CD4-positive, alpha-beta T cell treated with Interleukin-2 at 100 ng/mL for 4 hours (primary cell): Measurements from ENCODE around the gene CCDC92B.
"Not testable (repeated sequence)": the region's sequence is repeated elsewhere in the genome, so short reads cannot be mapped to it uniquely, and the experiment has no call there.

Experiments used
- DNase-seq: peaks from one replicate; pipeline ENCODE4 v3.0.0-alpha.2; 2020; ENCODE audit warnings: low spot score

Gene CCDC92B

GRCh38 chr17:2749058-2749783 lies at the start of gene CCDC92B:
Gene CCDC92B, minus strand, starts transcription at chr17:2749652. Its CDS starts 14,507 bp downstream, at chr17:2735145.
- no peak for DNase-seq

DNA sequence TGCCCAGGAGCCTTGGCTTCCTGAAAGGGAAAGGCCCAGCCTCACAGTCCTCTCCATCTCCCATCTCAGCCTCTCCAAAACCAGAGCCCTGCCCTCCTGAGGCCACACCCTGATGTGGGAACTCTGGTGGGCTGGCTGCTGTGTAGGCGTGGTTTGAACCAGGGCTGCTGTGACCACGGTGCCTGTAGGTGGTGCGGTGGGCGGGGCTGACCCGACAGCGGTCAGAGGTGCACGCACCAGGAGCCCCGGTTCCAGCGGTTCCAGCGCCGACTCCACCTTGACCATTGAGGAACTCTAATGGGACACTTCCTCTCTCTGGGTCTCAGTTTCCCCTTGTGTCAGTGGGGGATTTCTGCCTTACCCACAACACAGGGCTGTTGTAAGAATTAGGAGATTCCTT lies 49.2 kb upstream of the CCDC92B start:
- no peak for DNase-seq

GRCh38 chr17:2798188-2798587 lies 48.7 kb upstream of the CCDC92B start:
- DNase-seq: no peak

GRCh38 chr17:2797637-2798036 lies 48.2 kb upstream of the CCDC92B start:
- DNase-seq: no peak

- DNase-seq: no peak
Observed at GRCh38 chr17:2797226-2797625, 47.8 kb upstream of the CCDC92B start.

DNA sequence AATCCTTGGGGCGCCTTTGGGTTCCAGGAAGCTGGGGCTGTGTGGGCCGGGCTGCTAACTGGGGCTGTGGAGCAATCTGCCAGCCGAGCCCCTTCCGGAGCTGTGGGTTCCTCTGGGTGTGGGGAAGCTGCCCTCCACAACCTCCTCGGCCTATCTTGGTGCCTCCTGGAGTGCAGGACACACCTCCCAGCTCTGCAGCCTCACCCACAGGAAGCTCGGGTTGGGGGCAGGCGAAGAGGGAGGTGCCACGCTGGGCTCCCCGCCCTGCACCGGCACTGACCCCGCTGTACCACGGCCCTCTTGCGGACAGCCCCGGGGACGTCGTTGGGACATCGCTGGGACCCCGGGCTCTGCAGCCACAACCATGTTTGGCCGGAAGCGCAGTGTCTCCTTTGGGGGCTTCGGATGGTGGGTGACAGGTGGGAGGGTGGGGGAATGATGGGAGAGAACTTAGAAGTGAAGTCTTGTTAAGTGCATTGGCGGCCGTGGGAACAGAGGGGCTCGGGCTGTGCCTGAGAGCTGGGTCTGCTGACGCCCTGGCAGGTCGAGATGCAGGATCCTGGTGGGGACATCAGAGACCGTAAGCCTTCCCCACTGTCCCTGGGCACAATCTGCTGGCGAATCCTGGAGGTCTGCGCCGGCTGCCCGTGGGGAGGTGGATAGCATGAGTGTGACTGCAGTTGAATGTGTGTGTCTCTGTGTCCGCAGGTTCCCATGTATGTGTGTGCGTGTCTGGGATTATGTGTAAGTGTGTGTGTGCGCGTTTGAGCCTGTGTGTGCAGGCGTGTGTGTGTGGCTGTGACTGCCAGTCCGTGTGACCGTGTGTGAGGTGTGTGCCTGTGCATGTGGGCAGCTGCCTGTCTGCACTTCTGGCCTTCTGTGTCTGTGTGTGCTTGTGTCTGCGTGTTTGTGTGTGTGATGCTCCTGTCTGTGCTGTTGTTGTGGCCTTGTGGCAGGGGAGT lies 47.0 kb upstream of the CCDC92B start, which contains the start of gene RAP1GAP2:
Gene RAP1GAP2, plus strand, starts transcription at position 275 of the 962 bp plus-strand sequence. Its CDS starts 90 bp downstream, at position 365.
- DNase-seq: peak; percentile 80

- no peak for DNase-seq
Observed at GRCh38 chr17:2795441-2796163, 46.1 kb upstream of the CCDC92B start.

- DNase-seq: no peak
Observed at GRCh38 chr17:2794111-2794803, 44.8 kb upstream of the CCDC92B start.

DNA sequence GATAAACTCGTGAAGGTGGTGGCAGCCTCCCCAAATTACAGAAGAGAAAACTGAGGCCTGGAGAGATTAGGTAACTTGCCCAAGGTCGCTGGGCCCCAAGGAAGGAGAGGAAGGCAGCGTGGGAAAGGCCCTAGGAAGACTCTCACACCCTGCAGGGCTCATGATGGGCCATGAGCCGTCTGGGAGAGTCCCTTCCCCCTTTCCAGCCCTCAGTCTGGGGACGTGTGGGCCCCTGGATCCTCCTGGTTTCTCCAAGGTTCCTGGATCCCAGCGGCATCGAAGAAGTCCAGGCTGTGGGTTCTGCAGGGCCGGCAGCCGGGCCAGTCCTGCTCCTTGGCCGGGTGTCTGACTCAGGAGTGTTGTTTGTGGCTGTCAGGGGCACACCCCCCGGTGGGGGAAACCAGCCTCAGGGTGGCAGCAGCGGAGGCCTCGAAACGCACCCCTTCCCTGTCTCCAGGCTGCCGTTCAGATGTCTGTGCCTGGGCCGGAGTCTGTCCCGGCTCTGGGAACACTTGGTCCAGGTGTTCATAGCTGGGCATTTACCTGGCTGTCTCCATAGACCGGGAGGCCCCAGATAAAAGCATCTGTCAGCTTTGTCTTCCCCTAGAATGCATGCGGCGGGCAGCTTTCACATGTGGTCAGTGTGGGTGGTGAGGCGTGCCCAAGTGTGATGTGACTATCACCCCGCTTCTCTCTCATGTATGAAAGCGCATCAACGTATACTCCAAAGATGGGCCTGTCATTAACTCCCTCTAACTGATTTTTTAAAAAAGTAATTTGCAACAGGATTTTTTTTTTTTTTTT lies 43.1 kb upstream of the CCDC92B start:
- peak; percentile 72 for DNase-seq

DNA sequence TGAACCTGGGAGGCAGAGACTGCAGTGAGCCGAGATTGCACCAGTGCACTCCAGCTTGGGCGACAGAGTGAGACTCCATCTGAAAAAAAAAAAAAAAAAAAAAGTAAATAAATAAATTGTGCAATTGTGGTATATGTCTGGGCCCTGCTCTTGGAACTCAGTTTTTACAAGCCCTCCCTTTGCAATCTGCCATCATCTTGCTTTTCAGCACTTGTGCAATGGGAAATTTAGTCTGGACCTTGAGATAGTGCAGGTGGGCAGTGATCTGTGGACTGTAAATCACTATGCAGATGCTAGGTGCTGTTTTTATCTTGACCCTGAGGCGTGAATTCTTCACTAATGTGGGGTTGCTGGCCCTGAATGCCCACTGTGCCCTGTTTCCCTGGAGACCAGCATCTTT lies 40.2 kb upstream of the CCDC92B start:
- DNase-seq: no peak

- peak; percentile 93 for DNase-seq
Observed at GRCh38 chr17:2786176-2786881, 36.9 kb upstream of the CCDC92B start.

DNA sequence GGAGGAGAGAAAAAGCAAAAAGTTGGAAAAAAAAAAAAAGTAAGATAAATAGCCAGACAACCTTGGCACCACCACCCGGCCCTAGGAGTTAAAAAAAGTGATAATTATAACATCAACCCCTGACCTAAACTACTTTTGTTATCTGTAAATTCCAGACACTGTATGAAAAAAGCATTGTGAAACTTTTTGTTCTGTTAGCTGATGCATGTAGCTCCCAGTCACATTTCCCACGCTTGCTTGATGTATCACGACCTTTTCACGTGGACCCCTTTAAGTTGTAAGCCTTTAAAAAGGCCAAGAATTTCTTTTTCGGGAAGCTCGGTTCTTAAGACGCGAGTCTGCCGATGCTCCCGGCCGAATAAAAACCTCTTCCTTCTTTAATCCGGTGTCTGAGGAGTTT lies 35.9 kb upstream of the CCDC92B start:
- not testable (repeated sequence) for DNase-seq

GRCh38 chr17:2784864-2785263 lies 35.4 kb upstream of the CCDC92B start:
- no peak for DNase-seq

GRCh38 chr17:2783310-2784030 lies 34.0 kb upstream of the CCDC92B start:
- no peak for DNase-seq

DNA sequence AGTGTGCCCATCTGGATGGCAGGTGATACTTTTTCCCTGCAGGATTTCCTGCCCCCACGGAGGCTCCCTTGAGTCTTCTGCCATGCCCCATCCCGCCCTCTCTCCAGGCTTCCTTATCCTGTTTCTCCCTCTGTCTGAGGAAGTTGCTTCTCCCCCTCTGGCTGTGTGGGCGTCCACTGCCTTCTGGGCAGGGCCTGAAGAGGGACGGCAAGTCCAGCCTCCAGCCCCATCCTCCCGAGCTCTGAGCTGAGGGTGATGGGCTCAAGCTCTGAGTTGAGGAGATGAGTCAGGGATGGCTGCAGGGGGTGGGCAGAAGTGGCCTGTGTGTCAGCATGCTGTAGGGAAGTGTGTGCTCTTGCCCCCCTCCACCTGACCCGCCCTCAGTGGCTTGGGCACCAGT lies 32.6 kb upstream of the CCDC92B start:
- no peak for DNase-seq

DNA sequence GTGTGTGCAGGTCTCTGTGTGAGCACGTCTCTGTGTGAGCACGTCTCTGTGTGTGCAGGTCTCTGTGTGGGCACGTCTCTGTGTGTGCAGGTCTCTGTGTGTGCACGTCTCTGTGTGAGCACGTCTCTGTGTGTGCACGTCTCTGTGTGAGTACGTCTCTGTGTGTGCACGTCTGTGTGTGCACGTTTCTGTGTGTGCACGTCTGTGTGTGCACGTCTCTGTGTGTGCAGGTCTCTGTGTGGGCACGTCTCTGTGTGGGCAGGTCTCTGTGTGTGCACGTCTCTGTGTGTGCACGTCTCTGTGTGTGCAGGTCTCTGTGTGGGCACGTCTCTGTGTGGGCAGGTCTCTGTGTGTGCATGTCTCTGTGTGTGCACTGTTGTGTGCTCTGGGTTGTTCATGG lies 32.1 kb upstream of the CCDC92B start:
- DNase-seq: not testable (repeated sequence)

DNA sequence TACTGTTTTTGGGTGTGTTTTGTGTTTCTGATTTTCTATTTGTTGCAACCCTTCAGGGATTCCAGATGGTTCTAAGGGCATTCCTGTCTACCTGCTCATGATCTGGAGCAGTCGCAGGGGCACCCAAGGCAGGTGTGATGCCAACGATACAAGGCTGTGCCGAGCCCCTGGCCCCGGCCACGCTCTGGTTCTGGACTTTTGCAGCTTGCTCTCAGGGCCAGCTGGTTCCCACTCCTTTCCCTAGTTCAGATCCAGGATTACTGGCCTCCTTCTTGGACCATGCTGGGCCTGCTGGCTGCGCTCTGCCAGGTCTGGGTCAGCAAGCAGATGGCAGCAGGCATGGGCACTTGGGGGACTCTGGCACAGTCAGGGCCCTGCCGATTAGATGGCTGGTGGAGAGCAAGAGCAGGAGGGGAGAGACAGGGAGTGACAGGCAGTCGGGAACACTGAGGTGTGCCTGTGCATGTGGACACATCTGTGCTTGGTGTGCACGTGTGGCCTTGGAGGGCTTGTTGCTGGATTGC lies 31.5 kb upstream of the CCDC92B start:
- DNase-seq: no peak

DNA sequence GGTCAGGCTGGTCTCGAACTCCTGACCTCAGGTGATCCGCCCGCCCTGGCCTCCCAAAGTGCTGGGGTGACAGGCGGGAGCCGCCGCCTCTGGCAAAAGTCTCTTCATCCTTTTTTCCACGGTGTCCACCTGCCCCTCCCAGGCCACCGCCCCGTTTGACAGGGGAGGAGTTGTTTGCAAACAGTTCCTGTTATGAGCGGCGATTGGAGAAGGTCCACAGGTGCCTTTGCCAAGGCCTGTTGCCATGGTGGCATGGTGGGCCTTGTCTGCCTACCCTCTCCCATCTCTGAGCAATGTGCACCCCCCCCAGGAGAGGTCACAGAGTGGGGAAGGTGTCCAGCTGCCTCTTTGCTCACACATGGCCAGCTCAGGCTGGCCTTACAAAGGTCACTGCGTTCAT lies 30.8 kb upstream of the CCDC92B start:
- no peak for DNase-seq

GRCh38 chr17:2779545-2779944 lies 30.1 kb upstream of the CCDC92B start:
- no peak for DNase-seq
